H1 (cell line): ENCODE results near the gene NSF. TPM values are rescaled to one million over a fixed set of nuclear protein-coding genes. Genes with fewer than 3 reads are reported as not detected.

Experiments
- CTCF ChIA-PET: fragments of 300-600 bp; sonication (Branson Sonifier 250); formaldehyde crosslinking; loops from one replicate; lab custom pipeline; 2021; ENCODE audit not compliant: partially characterized antibody; lab: Charles Lee
- POLR2A ChIA-PET: fragments of 300-600 bp; sonication (Branson Sonifier 250); formaldehyde crosslinking; loops from one replicate; lab custom pipeline; 2021; ENCODE audit warnings: inconsistent platforms; ENCODE audit not compliant: partially characterized antibody; lab: Charles Lee
- DNase-seq, 2 experiments: peaks; one replicate each; pipeline versions ENCODE4 v3.0.0 to v3.0.0-alpha.2; 2010 to 2022; ENCODE audit warnings: low spot score in 2 of 2, low read depth in 1 of 2, mixed read lengths in 1 of 2
- FAIRE-seq: peaks from 2 replicates; lab custom pipeline; 2011; peaks lifted over from hg19 to GRCh38; lab: Jason Lieb, UNC
- H2AFZ ChIP-seq: 2 replicates; pipeline ENCODE4 v1.8.1; 2012; ENCODE audit warnings: low read length, inconsistent platforms
- H2AK5ac ChIP-seq: 2 replicates; pipeline ENCODE4 v1.6.1; 2013; ENCODE audit warnings: low read depth, low read length
- H2BK120ac ChIP-seq: replicated peaks from 2 replicates; pipeline ENCODE3; 2013; ENCODE audit warnings: low read depth, low read length, inconsistent platforms
- H2BK12ac ChIP-seq: 2 replicates; pipeline ENCODE4 v1.6.1; 2013; ENCODE audit warnings: low read depth, low read length
- H2BK15ac ChIP-seq: 2 replicates; pipeline ENCODE4 v1.6.1; 2013; ENCODE audit warnings: low read length
- H2BK20ac ChIP-seq: 2 replicates; pipeline ENCODE4 v1.6.1; 2013; ENCODE audit warnings: low read length
- H2BK5ac ChIP-seq: 2 replicates; pipeline ENCODE4 v1.6.1; 2013; ENCODE audit warnings: low read depth, low read length
- H3K14ac ChIP-seq: 2 replicates; pipeline ENCODE4 v1.6.1; 2013; ENCODE audit warnings: inconsistent platforms; ENCODE audit not compliant: insufficient read length
- H3K18ac ChIP-seq: 2 replicates; pipeline ENCODE4 v1.6.1; 2013; ENCODE audit warnings: low read length; ENCODE audit errors: extremely low read depth
- H3K23ac ChIP-seq: 2 replicates; pipeline ENCODE4 v1.6.1; 2013; ENCODE audit warnings: inconsistent platforms; ENCODE audit not compliant: insufficient read length
- H3K23me2 ChIP-seq: 2 replicates; pipeline ENCODE4 v1.6.1; 2013; ENCODE audit warnings: low read depth, low read length
- H3K27ac ChIP-seq: 2 replicates; pipeline ENCODE4 v1.6.1; 2011; ENCODE audit warnings: low read depth, low read length, inconsistent platforms
- H3K27me3 ChIP-seq, 4 experiments: replicated peaks in 1 of 4; 1 replicate in 1 of 4; 2 replicates in 3 of 4; pipeline versions ENCODE4 v1.6.1 to v1.8.1; 2011 to 2013; ENCODE audit warnings: low read length in 3 of 4, mild to moderate bottlenecking in 3 of 4, inconsistent platforms in 2 of 4, mixed read lengths in 2 of 4, moderate library complexity in 1 of 4; ENCODE audit not compliant: control insufficient read depth in 3 of 4, insufficient read depth in 3 of 4; ENCODE audit errors: extremely low read depth in 1 of 4
- H3K36me3 ChIP-seq, 4 experiments: 2 replicates each; pipeline versions ENCODE4 v1.6.1 to v1.8.1; 2011 to 2013; ENCODE audit warnings: mild to moderate bottlenecking in 4 of 4, low read length in 3 of 4, moderate library complexity in 2 of 4, control low read depth in 1 of 4, inconsistent platforms in 1 of 4; ENCODE audit not compliant: insufficient read depth in 4 of 4, control insufficient read depth in 2 of 4
- H3K4ac ChIP-seq: replicated peaks from 2 replicates; pipeline ENCODE3; 2013; ENCODE audit warnings: low read length, low read depth, mixed read lengths, inconsistent platforms; ENCODE audit not compliant: insufficient read length
- H3K4me1 ChIP-seq, 4 experiments: replicated peaks in 1 of 4; 1 replicate in 1 of 4; 2 replicates in 3 of 4; pipeline versions ENCODE4 v1.6.1 to v1.8.1; 2011 to 2013; ENCODE audit warnings: low read length in 3 of 4, inconsistent platforms in 2 of 4, mixed read lengths in 1 of 4; ENCODE audit not compliant: insufficient read depth in 4 of 4, control insufficient read depth in 3 of 4
- H3K4me2 ChIP-seq, 2 experiments: 2 replicates each; pipeline versions ENCODE4 v1.6.1 to v1.8.1; 2011 to 2013; ENCODE audit warnings: low read depth in 2 of 2, low read length in 2 of 2, control low read depth in 1 of 2, inconsistent platforms in 1 of 2, mild to moderate bottlenecking in 1 of 2; ENCODE audit not compliant: insufficient read depth in 1 of 2
- H3K4me3 ChIP-seq, 4 experiments: fragments of 200-600, 300-600 bp in 1 of 4; sonication (generic), shearing (Covaris generic), sonication (Bioruptor Twin) in 1 of 4; 2 replicates each; pipeline versions ENCODE4 v1.5.1 to v1.8.1; 2011 to 2016; ENCODE audit warnings: low read length in 4 of 4, low read depth in 3 of 4, control low read depth in 2 of 4, inconsistent platforms in 2 of 4, mild to moderate bottlenecking in 2 of 4, mixed read lengths in 1 of 4, moderate library complexity in 1 of 4; ENCODE audit not compliant: insufficient read depth in 2 of 4; ENCODE audit errors: extremely low read depth in 1 of 4
- H3K56ac ChIP-seq: replicated peaks from 2 replicates; pipeline ENCODE3; 2013; ENCODE audit warnings: low read depth, mild to moderate bottlenecking, mixed read lengths, low read length, inconsistent platforms; ENCODE audit not compliant: insufficient read length
- H3K79me1 ChIP-seq: 2 replicates; pipeline ENCODE4 v1.6.1; 2013; ENCODE audit warnings: low read depth, low read length, control low read depth
- H3K79me2 ChIP-seq, 2 experiments: 2 replicates each; pipeline versions ENCODE4 v1.6.1 to v1.8.1; 2012 to 2013; ENCODE audit warnings: low read length in 2 of 2, mild to moderate bottlenecking in 2 of 2, inconsistent platforms in 1 of 2; ENCODE audit not compliant: insufficient read depth in 2 of 2, control insufficient read depth in 1 of 2
- H3K9ac ChIP-seq, 4 experiments: replicated peaks in 1 of 4; 1 replicate in 1 of 4; 2 replicates in 3 of 4; pipeline versions ENCODE4 v1.6.1 to v1.8.1; 2011 to 2013; ENCODE audit warnings: low read depth in 3 of 4, low read length in 3 of 4, control low read depth in 2 of 4, mild to moderate bottlenecking in 2 of 4, moderate library complexity in 2 of 4, inconsistent platforms in 1 of 4; ENCODE audit errors: extremely low read depth in 1 of 4
- H3K9me3 ChIP-seq, 2 experiments: 2 replicates each; pipeline versions ENCODE4 v1.6.1 to v1.8.1; 2012 to 2013; ENCODE audit warnings: mild to moderate bottlenecking in 2 of 2, moderate library complexity in 2 of 2, control low read depth in 1 of 2, inconsistent platforms in 1 of 2, low read depth in 1 of 2, low read length in 1 of 2, mixed read lengths in 1 of 2; ENCODE audit not compliant: insufficient read depth in 2 of 2
- H4K20me1 ChIP-seq, 2 experiments: replicated peaks in 1 of 2; 2 replicates each; pipeline versions ENCODE3 to v1.8.1; 2011 to 2013; ENCODE audit warnings: inconsistent platforms in 2 of 2, low read length in 2 of 2, mild to moderate bottlenecking in 1 of 2; ENCODE audit not compliant: insufficient read depth in 2 of 2, control insufficient read depth in 1 of 2
- H4K5ac ChIP-seq: 2 replicates; pipeline ENCODE4 v1.6.1; 2013; ENCODE audit warnings: low read length, low read depth, mixed read lengths, inconsistent platforms; ENCODE audit not compliant: insufficient read length
- H4K8ac ChIP-seq: 2 replicates; pipeline ENCODE4 v1.8.0; 2013; ENCODE audit warnings: mild to moderate bottlenecking, moderate library complexity, low read length, inconsistent platforms; ENCODE audit not compliant: insufficient read depth; ENCODE audit errors: extremely low read depth
- H4K91ac ChIP-seq: replicated peaks from 2 replicates; pipeline ENCODE3; 2013; ENCODE audit warnings: low read length, mixed read lengths, inconsistent platforms; ENCODE audit not compliant: insufficient read length
- ASH2L ChIP-seq: fragments of 200-600, 300-600 bp; sonication (generic); IDR thresholded peaks from one replicate; pipeline ENCODE4 v1.7.1; 2017; ENCODE audit warnings: low read length
- SIRT6 ChIP-seq: IDR thresholded peaks from one replicate; pipeline ENCODE4 v1.7.1; 2012; ENCODE audit warnings: low read length, inconsistent platforms
- WGBS, 2 experiments: shearing (Covaris generic) in 1 of 2; methylation state at CpG; one replicate each; pipeline versions ENCODE4 v1.1.6 to v1.1.7; 2013 to 2015; ENCODE audit warnings: low lambda C conversion rate in 2 of 2, mixed read lengths in 2 of 2, inconsistent platforms in 1 of 2, low coverage in 1 of 2, missing lambda C conversion rate in 1 of 2; ENCODE audit not compliant: insufficient replicate concordance in 2 of 2, insufficient coverage in 1 of 2, insufficient read length in 1 of 2; ENCODE audit errors: extremely low coverage in 1 of 2, missing lambda C conversion rate in 1 of 2; 5-methylcytosine and 5-hydroxymethylcytosine counted together
- polyA plus RNA-seq, 7 experiments: library from polyadenylated mRNA; depleted of rRNA in 3 of 7; stranded (reverse) in 5 of 7; unstranded in 2 of 7; fragments of >200 nt in 5 of 7; fragments of 200-250 nt in 2 of 7; gene quantifications; 1 replicate in 5 of 7; 2 replicates in 1 of 7; 4 replicates in 1 of 7; pipeline versions ENCODE4 v1.2.1 to v1.2.3, GENCODE V29; 2011 to 2013; ENCODE audit warnings: missing spikeins in 2 of 7, mixed read lengths in 2 of 7
- total RNA-seq: library from RNA; stranded (reverse); fragmentation: NEBNext Ultra II Directional; extraction: Animal tissue kit (Norgen Biotek cat#: 25700); gene quantifications from 2 replicates; pipeline ENCODE4 v1.2.1, GENCODE V29; 2021
- TF ChIP-seq, protein P1 (sequence below): IDR thresholded peaks from 2 replicates; pipeline ENCODE4 v1.6.1; 2011; ENCODE audit warnings: low read length, improper control_type of control experiment

Gene NSF
- total and polyA plus RNA-seq, 2 of the 8 experiments (the other 6 are each of a cell fraction or from before 2014, with no cell fraction given): 13.0 to 27.7 TPM

- Histone ChIP-seq H3K18ac (no peak overlapping the region), H3K56ac (no peak overlapping the region), H2AFZ (no peak overlapping the region), H2BK120ac (no peak overlapping the region), H4K91ac (no peak overlapping the region), H3K4me2 (no peak overlapping the region), H3K4me1 (peaks cover 0 to 2% (median 0%) of the 10 kb centered on the region in 4 experiments; a peak in 1 of 7 replicates), H3K4me3 (no peak overlapping the region), H4K8ac (no peak overlapping the region), H4K20me1 (peaks cover 2 to 4% of the 10 kb centered on the region in 2 experiments), H3K9ac (no peak overlapping the region), H3K14ac (no peak overlapping the region), H2BK5ac (no peak overlapping the region), H3K4ac (no peak overlapping the region), H3K27me3 (peaks cover 2 to 14% (median 9%) of the 10 kb centered on the region in 4 experiments), H2BK12ac (no peak overlapping the region), H2BK20ac (no peak overlapping the region), H3K36me3 (no peaks in the 10 kb centered on the region), H2BK15ac (no peak overlapping the region), H3K79me2 (no peaks in the 10 kb centered on the region), H4K5ac (no peak overlapping the region), H3K23ac (no peak overlapping the region), H2AK5ac (no peak overlapping the region), H3K27ac (no peak overlapping the region), H3K79me1 (no peaks in the 10 kb centered on the region), H3K23me2 (no peaks in the 10 kb centered on the region), H3K9me3 (no peaks in the 10 kb centered on the region)
- WGBS, 2 experiments: 90% methylated on average over 3 of the region's 3 CpGs; no CpG with 5 or more reads in 1 of the 2 experiments
- POLR2A ChIA-PET: interaction anchor here (1.0 kb wide), 1 partner anchor 9 kb away, joined by 5 read pairs; no protein-coding TSS in a partner anchor
- CTCF ChIA-PET: interaction anchor here (0.6 to 2.4 kb wide), 5 partner anchors 14 to 72 kb away, joined by 3 to 10 read pairs (median 4); no protein-coding TSS in a partner anchor
- TF ChIP-seq, protein P1, sequence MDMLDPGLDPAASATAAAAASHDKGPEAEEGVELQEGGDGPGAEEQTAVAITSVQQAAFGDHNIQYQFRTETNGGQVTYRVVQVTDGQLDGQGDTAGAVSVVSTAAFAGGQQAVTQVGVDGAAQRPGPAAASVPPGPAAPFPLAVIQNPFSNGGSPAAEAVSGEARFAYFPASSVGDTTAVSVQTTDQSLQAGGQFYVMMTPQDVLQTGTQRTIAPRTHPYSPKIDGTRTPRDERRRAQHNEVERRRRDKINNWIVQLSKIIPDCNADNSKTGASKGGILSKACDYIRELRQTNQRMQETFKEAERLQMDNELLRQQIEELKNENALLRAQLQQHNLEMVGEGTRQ: no peak
- TF ChIP-seq ASH2L: no peak
- TF ChIP-seq SIRT6: no peak
- FAIRE-seq (no peak), DNase-seq (peak in 1 of 2 experiments; percentile 29)
Observed at GRCh38 chr17:46763416-46763815, 172.9 kb downstream of the NSF start.
